Bronchial epithelial cell (primary cell): ENCODE measurements around the gene TMPRSS15. TPM values are rescaled to one million over a fixed set of nuclear protein-coding genes. Genes with fewer than 3 reads are reported as not detected.

Experiments used
- DNase-seq: peaks from one replicate; pipeline ENCODE4 v3.0.0-alpha.2; 2010; ENCODE audit warnings: low read depth
- FAIRE-seq: peaks from 2 replicates; lab custom pipeline; 2011; peaks lifted over from hg19 to GRCh38; lab: Jason Lieb, UNC
- H3K27me3 ChIP-seq: 2 replicates; pipeline ENCODE4 v1.5.1; 2011; ENCODE audit warnings: low read length; ENCODE audit not compliant: control insufficient read depth, insufficient read depth
- H3K36me3 ChIP-seq: 2 replicates; pipeline ENCODE4 v1.5.1; 2011; ENCODE audit warnings: low read length; ENCODE audit not compliant: control insufficient read depth, insufficient read depth
- H3K4me3 ChIP-seq: 2 replicates; pipeline ENCODE4 v1.5.1; 2011; ENCODE audit warnings: mild to moderate bottlenecking, low read depth, low read length, control low read depth
- total RNA-seq: library from RNA; depleted of rRNA; stranded (reverse); fragments of >200 nt; gene quantifications from 2 replicates; pipeline ENCODE4 v1.2.1, GENCODE V29; 2014
- TF ChIP-seq, protein P1 (sequence below): IDR thresholded peaks from 2 replicates; pipeline ENCODE4 v1.5.1; 2011; ENCODE audit warnings: mild to moderate bottlenecking, moderate library complexity, low read length, control low read depth, inconsistent platforms; ENCODE audit not compliant: insufficient read depth, severe bottlenecking

The TMPRSS15 gene
- total RNA-seq, 1 donor from 2014 or later = not detected

DNA sequence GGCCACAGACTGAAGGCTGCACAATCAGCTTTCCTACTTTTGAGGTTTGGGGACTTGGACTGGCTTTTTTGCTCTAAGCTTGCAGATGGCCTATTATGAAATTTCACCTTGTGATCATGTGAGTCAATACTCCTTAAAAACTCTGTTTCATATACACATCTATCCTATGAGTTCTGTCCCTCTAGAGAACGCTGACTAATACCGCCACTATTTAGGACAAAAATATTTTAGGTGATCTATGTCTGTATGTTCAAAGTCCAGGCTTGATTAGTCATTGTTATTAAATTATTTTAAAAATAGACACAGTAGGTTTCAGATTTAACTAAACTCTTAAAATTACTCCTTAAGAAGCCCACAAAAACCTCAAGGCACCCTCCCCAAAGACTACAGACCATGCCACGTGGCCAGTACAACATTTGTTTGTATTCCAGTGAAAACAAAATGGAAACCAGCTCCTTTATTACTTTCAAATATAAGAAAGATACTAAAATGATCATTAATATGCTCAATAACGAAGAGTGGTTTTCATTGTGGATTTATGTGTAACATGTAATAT, 63.1 kb downstream of the TMPRSS15 start:
- FAIRE-seq (no peak), DNase-seq (no peak)
- no peak overlapping the region for H3K4me3 ChIP-seq
- TF ChIP-seq, protein P1, sequence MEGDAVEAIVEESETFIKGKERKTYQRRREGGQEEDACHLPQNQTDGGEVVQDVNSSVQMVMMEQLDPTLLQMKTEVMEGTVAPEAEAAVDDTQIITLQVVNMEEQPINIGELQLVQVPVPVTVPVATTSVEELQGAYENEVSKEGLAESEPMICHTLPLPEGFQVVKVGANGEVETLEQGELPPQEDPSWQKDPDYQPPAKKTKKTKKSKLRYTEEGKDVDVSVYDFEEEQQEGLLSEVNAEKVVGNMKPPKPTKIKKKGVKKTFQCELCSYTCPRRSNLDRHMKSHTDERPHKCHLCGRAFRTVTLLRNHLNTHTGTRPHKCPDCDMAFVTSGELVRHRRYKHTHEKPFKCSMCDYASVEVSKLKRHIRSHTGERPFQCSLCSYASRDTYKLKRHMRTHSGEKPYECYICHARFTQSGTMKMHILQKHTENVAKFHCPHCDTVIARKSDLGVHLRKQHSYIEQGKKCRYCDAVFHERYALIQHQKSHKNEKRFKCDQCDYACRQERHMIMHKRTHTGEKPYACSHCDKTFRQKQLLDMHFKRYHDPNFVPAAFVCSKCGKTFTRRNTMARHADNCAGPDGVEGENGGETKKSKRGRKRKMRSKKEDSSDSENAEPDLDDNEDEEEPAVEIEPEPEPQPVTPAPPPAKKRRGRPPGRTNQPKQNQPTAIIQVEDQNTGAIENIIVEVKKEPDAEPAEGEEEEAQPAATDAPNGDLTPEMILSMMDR = no peak
- no peaks in the 10 kb centered on the region for H3K36me3 ChIP-seq
- H3K27me3 ChIP-seq = no peaks in the 10 kb centered on the region

DNA sequence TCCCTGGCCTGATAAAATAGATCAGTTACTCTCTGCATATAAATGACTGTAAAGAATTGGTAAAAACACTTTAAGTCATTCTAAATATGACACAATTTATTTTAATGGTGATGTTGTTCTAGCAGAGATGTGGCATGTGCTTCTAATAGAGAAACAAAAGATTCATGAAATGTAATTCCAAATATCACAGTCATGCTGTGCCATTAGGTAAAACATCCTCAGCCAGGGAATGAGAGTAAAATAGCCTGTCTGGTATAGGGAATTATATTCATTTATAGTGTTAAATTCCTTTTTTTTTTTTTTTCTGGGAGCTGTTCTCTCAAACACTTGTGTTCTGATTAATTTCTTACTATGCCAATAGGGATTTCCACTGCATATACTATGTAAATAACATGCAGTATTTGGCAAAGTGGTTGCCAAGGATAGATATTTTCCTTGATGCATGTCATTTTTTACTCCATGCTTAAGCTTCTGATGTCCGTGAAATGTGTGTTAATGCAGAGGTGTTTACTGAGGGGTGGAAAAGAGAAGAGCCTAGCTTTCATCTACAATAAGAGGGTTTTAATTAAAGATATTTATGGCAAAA, 67.8 kb downstream of the TMPRSS15 start:
- FAIRE-seq = no peak

DNA sequence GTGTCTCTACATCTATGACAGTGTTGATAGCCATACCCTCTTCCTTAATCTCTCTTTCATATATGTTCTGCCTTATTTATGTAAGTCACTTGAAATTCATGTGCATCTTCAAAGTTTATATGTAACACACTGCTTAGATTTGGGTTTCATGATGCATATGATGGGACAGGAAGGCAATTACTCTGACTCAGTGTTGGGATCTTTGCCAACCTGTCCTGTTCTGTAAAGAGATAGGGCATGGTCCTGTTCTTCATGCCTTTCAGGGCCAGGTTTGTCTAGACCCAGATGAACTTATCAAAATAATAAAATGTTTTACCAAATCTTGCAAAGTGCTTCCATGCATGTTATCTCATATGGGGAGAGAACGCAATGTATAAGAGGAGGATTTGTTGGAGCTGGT, 69.5 kb downstream of the TMPRSS15 start:
- no peaks in the 10 kb centered on the region for H3K27me3 ChIP-seq
- no peak overlapping the region for H3K4me3 ChIP-seq
- H3K36me3 ChIP-seq = no peaks in the 10 kb centered on the region
- TF ChIP-seq, protein P1 = no peak
- no peak for FAIRE-seq
- no peak for DNase-seq

More for the DNA sequence above, 67.8 kb downstream of the TMPRSS15 start:
- no peak for DNase-seq
- Histone ChIP-seq H3K36me3 (no peaks in the 10 kb centered on the region), H3K4me3 (no peak overlapping the region), H3K27me3 (no peaks in the 10 kb centered on the region)
- TF ChIP-seq, protein P1 = no peak

DNA sequence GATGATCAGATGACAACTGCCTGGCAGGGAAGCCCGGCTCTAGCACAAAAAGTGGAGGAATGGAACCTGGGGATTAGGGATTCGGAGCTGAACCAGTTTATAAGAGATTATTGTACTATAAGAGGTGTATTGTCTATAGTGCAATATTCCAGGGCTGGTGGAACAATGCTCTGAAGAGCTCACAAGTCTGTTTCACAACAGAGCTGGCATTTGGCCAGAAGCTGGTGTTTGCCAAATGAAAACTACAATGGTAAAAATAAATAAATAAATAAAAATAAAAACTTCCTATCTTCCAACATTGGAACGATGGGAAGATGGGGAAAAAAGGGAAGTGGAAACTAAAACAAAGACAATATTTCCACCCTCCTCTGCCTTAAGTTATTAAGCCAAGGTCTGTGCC, 85.4 kb downstream of the TMPRSS15 start:
- Histone ChIP-seq H3K27me3 (no peaks in the 10 kb centered on the region), H3K36me3 (no peaks in the 10 kb centered on the region), H3K4me3 (no peak overlapping the region)
- FAIRE-seq (no peak), DNase-seq (no peak)
- TF ChIP-seq, protein P1 = no peak

DNA sequence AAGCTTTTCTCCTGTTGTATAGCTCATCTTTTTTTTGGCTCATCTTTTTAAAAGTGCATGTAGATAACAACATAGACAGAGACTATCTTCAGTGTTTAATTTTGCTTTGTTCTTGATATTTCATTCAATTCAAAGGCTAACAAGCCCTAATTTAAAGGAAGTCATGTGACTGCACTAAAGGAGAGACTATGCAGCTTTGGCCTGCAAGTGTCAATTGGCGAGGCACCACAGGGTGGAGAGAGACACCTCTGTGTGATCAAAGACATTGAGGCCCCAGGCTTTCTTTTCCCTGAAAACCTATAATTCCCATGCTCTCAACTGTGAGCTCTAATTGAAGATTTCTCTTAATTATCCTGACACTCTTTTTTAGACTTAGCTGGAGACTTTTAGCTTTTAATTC, 105.4 kb downstream of the TMPRSS15 start:
- no peak for DNase-seq
- TF ChIP-seq, protein P1 = no peak
- Histone ChIP-seq H3K4me3 (no peak overlapping the region), H3K27me3 (no peaks in the 10 kb centered on the region), H3K36me3 (no peaks in the 10 kb centered on the region)
- no peak for FAIRE-seq

DNA sequence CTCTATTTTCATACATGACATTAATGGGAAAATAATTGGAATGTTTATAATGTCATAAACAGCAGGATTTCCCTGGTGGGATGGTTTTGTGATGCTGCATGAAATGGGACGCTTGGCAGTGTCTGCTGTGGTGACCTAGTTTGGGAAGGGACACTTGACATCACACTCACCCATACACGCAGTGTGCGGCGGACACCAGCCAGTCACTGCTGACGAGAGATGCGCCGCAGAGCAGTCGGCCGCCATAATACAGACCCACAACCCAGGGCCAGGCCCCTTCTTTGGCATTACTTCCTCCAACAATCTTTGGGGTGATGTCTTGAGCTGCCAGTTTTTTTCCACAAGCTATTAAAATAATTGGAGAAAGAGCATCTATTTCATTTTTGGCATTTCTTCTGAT, 109.5 kb downstream of the TMPRSS15 start:
- no peak for FAIRE-seq
- no peaks in the 10 kb centered on the region for H3K36me3 ChIP-seq
- no peaks in the 10 kb centered on the region for H3K27me3 ChIP-seq
- TF ChIP-seq, protein P1 = no peak
- H3K4me3 ChIP-seq = no peak overlapping the region
- DNase-seq = no peak
